Glutamatergic neuron (in vitro differentiated cells): ENCODE data around the gene DGKD. TPM values are rescaled to one million over a fixed set of nuclear protein-coding genes. Genes with fewer than 3 reads are reported as not detected.

Source experiments
- DNase-seq: peaks from one replicate; pipeline ENCODE4 v3.0.0; 2022
- H3K27ac Mint-ChIP-seq: one replicate; pipeline ENCODE4 v1.8.0; 2020; ENCODE audit warnings: mild to moderate bottlenecking, mixed read lengths, inconsistent platforms; ENCODE audit not compliant: unreplicated experiment
- H3K27me3 Mint-ChIP-seq: one replicate; pipeline ENCODE4 v1.8.0; 2020; ENCODE audit warnings: mild to moderate bottlenecking, moderate library complexity, mixed read lengths, inconsistent platforms; ENCODE audit not compliant: unreplicated experiment
- H3K36me3 Mint-ChIP-seq: one replicate; pipeline ENCODE4 v1.8.0; 2020; ENCODE audit warnings: mild to moderate bottlenecking, mixed read lengths, inconsistent platforms; ENCODE audit not compliant: unreplicated experiment
- H3K4me1 Mint-ChIP-seq: one replicate; pipeline ENCODE4 v1.8.0; 2020; ENCODE audit warnings: mild to moderate bottlenecking, low read depth, mixed read lengths, inconsistent platforms; ENCODE audit not compliant: unreplicated experiment
- H3K4me3 Mint-ChIP-seq: one replicate; pipeline ENCODE4 v1.8.0; 2020; ENCODE audit warnings: mild to moderate bottlenecking, mixed read lengths, inconsistent platforms; ENCODE audit not compliant: unreplicated experiment
- H3K9me3 Mint-ChIP-seq: one replicate; pipeline ENCODE4 v1.8.0; 2020; ENCODE audit warnings: mild to moderate bottlenecking, moderate library complexity, mixed read lengths, inconsistent platforms; ENCODE audit not compliant: unreplicated experiment
- CTCF ChIP-seq: fragments of 200-600 bp; sonication (generic); IDR thresholded peaks from one replicate; pipeline ENCODE4 v1.5.0; 2021; ENCODE audit not compliant: partially characterized antibody, unreplicated experiment
- total RNA-seq: library from RNA; stranded (reverse); fragmentation: NEBNext Ultra II Directional; extraction: Animal tissue kit (Norgen Biotek cat#: 25700); gene quantifications from one replicate; pipeline ENCODE4 v1.2.1, GENCODE V29; 2021; ENCODE audit not compliant: unreplicated experiment

DGKD gene
- total RNA-seq, 1 donor from 2014 or later, result 67.6 TPM

DNA sequence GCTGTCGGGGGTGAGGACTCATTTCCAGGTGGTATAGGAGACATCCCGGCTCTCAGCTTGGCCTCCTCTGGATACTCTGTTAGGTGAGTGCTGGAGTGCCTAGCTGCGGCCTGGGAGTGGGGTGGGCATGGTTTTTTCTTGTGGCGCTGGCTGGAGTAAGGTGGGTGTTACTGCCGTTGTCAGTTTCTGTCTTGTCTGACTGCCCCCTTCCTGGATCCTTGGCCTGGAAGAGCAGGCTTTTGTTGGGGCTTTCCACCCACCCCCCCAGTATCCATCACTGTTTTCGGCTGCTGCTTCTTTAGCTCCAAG is 69.2 kb downstream of the DGKD start:
- DNase-seq, result no peak
- no peaks in the 10 kb centered on the region for H3K36me3 Mint-ChIP-seq
- no peak for TF ChIP-seq CTCF
- peaks cover 5% of the 10 kb centered on the region for H3K27me3 Mint-ChIP-seq
- peaks cover 7% of the 10 kb centered on the region for H3K9me3 Mint-ChIP-seq
- H3K27ac Mint-ChIP-seq, result no peak overlapping the region
- peaks cover 17% of the 10 kb centered on the region for H3K4me1 Mint-ChIP-seq
- H3K4me3 Mint-ChIP-seq, result no peak overlapping the region

GRCh38 chr2:233424154-233424951 is 70.1 kb downstream of the DGKD start:
- TF ChIP-seq CTCF, result no peak
- H3K4me3 Mint-ChIP-seq, result no peak overlapping the region
- peaks cover 16% of the 10 kb centered on the region for H3K4me1 Mint-ChIP-seq
- H3K27me3 Mint-ChIP-seq, result no peaks in the 10 kb centered on the region
- H3K9me3 Mint-ChIP-seq, result peaks cover 3% of the 10 kb centered on the region
- DNase-seq, result no peak
- no peak overlapping the region for H3K27ac Mint-ChIP-seq
- H3K36me3 Mint-ChIP-seq, result no peaks in the 10 kb centered on the region

DNA sequence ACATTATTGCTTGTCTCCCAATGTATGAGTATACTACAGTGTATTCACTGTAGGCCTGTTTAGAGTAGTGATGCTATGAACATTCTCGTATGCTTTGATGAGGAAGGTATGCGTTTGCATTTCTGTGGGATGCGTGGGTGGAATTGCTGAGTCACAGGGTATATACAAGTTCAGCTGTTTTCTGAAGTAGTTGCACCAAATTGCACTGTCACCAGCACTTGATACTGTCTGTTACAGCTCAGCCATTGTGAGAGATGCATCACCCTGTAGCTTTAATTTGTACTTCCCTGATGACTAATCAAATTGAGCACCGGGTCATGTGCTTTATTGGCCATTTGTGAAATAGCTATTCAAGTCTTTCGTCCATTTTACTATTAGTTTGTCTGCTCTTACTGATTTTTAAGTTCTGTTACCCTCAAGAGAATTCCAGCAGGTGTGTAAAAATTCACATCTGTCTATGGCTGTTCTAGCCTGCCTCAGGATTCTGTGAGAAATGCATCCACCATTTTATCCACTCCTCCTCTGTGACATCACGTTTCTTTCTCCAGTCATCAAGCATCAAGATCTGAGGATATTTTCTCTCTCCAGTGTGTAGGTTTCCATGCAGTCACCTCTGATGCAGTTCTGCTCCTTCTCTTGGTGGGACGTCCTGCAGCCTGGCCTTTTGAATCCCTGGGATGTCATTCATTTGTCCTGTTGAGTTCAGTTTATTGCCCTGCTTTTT is 72.5 kb downstream of the DGKD start:
- no peak for TF ChIP-seq CTCF
- Mint-ChIP-seq H3K27ac (no peak overlapping the region), H3K36me3 (no peaks in the 10 kb centered on the region), H3K9me3 (peaks cover 3% of the 10 kb centered on the region), H3K4me1 (peaks cover 15% of the 10 kb centered on the region), H3K4me3 (no peak overlapping the region), H3K27me3 (no peaks in the 10 kb centered on the region)
- no peak for DNase-seq

DNA sequence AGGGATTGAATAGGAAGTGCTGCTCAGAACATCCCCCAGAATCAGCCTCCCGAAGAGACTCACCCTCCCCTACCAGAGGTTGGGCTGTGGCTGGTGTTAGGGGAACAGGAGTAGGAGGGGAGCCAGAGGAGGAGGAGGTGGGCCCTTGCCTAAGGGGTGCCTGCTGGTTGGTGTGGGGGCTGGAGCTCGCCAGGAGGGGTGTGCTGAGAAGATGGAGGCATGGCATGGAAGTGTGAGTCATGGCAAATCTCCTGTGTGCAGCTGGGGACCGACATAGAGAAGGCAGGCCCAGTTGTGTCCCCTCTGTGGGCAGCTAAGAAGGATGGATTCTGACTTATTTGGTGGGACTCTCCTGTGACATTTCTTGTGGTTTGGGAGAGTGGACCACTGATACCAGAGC is 73.7 kb downstream of the DGKD start:
- Mint-ChIP-seq H3K27ac (no peak overlapping the region), H3K36me3 (no peaks in the 10 kb centered on the region), H3K9me3 (peaks cover 3% of the 10 kb centered on the region), H3K27me3 (no peaks in the 10 kb centered on the region), H3K4me1 (peaks cover 14% of the 10 kb centered on the region), H3K4me3 (no peak overlapping the region)
- TF ChIP-seq CTCF, result no peak
- no peak for DNase-seq

GRCh38 chr2:233428438-233428837 is 74.1 kb downstream of the DGKD start:
- DNase-seq, result no peak
- Mint-ChIP-seq H3K9me3 (peaks cover 3% of the 10 kb centered on the region), H3K27me3 (no peaks in the 10 kb centered on the region), H3K4me1 (peaks cover 14% of the 10 kb centered on the region), H3K36me3 (no peaks in the 10 kb centered on the region), H3K4me3 (no peak overlapping the region), H3K27ac (no peak overlapping the region)
- TF ChIP-seq CTCF, result no peak
